Amniotic epithelial cell (primary cell): ENCODE results near the gene NDRG3.

Experiments
- DNase-seq: peaks from one replicate; pipeline ENCODE4 v3.0.0-alpha.2; 2010; ENCODE audit warnings: low read depth

Gene NDRG3

GRCh38 chr20:36606158-36607066 is 139.5 kb downstream of the NDRG3 start:
- peak; percentile 64 for DNase-seq

DNA sequence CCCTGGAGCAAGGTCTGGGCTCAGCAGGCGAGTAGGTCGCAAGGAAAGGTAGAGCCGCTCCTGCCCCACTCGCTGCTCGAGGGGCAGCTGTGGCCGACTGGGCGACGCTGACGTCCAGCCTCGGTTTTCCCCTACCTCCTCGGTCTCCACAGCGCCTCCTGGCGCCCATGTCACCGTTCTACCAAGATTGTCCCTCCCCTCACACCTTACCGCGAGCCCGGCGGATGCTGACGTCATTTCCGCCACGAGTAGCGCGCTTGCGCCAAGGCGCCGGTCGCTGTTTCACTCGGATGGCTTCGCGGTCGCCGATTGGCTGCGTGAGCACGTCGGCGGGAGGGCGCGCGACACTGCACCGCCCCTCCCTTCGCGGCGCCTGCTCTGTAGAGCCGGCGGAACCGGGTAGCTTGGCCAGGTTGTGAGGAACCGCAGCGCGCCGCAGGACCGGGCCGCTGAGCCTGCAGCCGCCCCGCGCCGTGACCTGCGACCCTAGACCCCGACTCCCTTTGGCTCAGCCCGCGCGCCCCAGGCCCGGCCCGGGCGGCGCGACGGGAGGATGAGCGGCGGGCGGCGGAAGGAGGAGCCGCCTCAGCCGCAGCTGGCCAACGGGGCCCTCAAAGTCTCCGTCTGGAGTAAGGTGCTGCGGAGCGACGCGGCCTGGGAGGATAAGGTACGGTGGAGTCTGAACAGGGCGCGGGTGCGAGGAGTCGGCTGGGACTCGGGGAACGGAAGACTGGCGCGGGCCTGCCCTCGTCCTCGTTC is 140.3 kb downstream of the NDRG3 start, which contains the start of gene RAB5IF:
Gene RAB5IF (plus strand): TSS at position 381 of the 759 bp plus-strand sequence. CDS start 173 bp downstream, at position 554.
- DNase-seq = peak; percentile 97

- no peak for DNase-seq
Observed at GRCh38 chr20:36604952-36605398, 140.9 kb downstream of the NDRG3 start.
